GM18868 (cell line): Measurements from ENCODE around the gene MMP7.

Experiments used
- ATAC-seq: cut with Tn5 transposase; IDR thresholded peaks from one replicate; pipeline ENCODE4 v1.9.1; 2021; ENCODE audit warnings: mild to moderate bottlenecking, moderate library complexity; ENCODE audit not compliant: unreplicated experiment

Gene MMP7

DNA sequence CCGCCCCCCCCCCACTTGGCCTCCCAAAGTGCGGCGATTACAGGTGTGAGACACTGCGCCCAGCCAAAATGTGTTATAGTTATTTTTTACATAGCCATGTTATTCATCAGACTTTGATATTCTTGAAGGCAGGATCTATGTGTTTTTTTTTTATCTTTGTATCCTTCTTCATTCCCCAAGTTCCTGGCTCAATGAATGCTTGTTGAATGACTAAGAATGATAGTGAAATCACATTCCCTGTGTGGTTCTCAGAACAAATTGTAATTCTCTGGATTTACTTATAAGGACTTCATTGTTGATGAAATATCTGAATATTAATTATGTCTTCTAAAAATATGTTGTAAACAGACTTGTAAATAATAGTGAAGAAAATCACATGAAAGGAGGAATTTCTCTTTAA lies 33.5 kb downstream of the MMP7 start:
- ATAC-seq: no peak

- peak; percentile 88 for ATAC-seq
These were observed 35.1 kb downstream of the MMP7 start for GRCh38 chr11:102495161-102496042.

- ATAC-seq: no peak
These were observed 36.3 kb downstream of the MMP7 start for GRCh38 chr11:102494216-102494615.

DNA sequence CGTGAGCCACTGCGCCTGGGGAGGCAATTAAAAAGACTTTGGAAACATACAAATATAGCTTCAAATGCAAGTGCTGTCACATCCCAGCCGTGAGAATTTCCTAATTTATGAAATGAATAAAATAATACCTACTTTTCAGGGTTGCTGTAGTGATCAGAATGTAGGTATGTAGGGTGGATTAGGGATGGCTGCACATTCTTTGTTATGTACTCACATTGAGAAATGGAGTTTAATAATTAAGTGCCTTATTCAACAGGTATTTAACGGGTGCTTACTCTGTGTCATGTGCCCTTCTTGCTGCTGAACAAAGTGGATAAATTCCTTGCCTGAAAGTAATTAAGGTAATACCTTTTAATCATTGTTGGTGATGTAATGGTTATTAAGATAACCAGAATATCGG lies 37.0 kb downstream of the MMP7 start:
- ATAC-seq: no peak

- no peak for ATAC-seq
These were observed 38.6 kb downstream of the MMP7 start for GRCh38 chr11:102491969-102492368.

GRCh38 chr11:102489186-102490145 lies 41.1 kb downstream of the MMP7 start:
- no peak for ATAC-seq

DNA sequence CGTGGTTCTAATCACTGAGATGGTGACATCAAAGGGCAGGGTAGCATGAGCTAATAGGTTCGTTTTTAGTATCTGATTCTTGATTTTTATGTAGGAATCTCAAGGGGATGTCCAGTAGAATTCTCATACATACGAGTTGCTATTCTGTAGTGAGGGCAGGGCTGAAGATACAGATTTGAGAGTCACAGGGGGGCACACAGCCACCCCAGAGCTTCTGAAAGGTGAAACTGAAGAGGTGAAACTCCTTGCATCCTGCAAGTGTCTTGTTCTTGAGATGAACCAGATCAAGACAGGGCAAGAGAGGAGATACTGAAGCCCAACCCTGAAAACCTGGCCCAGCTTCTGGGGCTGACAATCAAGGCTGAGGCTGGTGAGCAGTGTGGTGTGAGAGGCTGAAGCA lies 42.3 kb downstream of the MMP7 start:
- peak; percentile 84 for ATAC-seq

DNA sequence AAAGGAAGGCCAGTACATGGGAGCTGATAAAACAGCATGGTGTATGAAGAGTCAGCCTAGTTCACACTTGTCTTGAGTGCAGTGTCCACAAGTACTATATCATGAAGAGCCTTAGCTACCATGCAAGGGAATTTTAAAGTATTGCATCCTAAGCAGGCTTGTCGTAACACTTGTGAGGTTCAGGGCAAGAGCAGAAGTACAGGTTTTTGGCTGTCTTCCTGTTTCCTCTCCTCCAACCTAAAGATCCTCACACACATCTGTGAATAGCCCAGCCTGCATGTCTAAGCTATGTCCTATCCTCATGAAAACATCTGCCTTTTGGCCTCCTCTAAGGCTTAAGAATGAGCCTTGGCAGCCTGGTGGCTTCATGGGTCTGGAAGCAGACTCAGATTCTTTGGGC lies 43.3 kb downstream of the MMP7 start:
- ATAC-seq: no peak

- ATAC-seq: no peak
These were observed 44.0 kb downstream of the MMP7 start for GRCh38 chr11:102486584-102486983.

- ATAC-seq: no peak
These were observed 45.3 kb downstream of the MMP7 start for GRCh38 chr11:102485095-102485722.

DNA sequence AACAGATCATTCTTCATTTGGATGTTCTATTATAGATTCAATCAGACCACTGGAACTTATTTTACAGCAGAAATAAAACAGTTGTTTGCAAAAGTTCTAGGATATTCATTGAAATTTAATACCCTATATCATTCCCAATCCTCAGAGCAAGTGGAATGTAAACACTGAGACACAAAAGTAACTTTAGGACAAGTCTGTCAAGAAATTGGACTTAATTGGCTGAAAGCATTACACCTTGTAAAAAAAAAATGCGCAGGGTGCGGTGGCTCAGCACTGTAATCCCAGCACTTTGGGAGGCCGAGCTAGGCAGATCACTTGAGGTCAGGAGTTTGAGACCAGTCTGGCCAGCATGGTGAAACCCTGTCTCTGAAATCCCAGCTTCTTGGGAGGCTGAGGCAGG lies 48.1 kb downstream of the MMP7 start:
- no peak for ATAC-seq

DNA sequence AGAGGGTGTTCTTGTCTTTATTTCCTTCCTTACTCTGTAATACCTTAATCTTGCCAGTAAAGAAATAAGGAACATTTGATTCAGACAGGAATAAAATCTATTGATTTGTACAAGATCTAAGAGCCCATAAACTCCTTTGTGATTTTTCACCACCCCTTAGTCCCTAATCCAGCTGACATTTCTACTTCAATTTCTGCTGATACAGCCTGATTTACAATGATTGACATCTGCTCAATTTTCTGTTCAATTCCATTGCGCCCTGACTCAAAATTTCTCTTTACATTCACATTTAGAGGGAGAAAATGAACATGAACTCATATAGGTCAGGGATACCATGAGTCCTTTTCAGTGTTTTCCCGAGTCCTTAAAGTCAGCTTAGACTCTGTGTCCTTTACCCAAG lies 50.8 kb downstream of the MMP7 start:
- no peak for ATAC-seq

- no peak for ATAC-seq
These were observed 51.8 kb downstream of the MMP7 start for GRCh38 chr11:102478673-102479299.

GRCh38 chr11:102476812-102477211 lies 53.7 kb downstream of the MMP7 start:
- peak; percentile 48 for ATAC-seq

GRCh38 chr11:102476069-102476468 lies 54.5 kb downstream of the MMP7 start:
- no peak for ATAC-seq

GRCh38 chr11:102473543-102473942 lies 57.0 kb downstream of the MMP7 start:
- no peak for ATAC-seq

- no peak for ATAC-seq
These were observed 58.4 kb downstream of the MMP7 start for GRCh38 chr11:102472127-102472526.

DNA sequence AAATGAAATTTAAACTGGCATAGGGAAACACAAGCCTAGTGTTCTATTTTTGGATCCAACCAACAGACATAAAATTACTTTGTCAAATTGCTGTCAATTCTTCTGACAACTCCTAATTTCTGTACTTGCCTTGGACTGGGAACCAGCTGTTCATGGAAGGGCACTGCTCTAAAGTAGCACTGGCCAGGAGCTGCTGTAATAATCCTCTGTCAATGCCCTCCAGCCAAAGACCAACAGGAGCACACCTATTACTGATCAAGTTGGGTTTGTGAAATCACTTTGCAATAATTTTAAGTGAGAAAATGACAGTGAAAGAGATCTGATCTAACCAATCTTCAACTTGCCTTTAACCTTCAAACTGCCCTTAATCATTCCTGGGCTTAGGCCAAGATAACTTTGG lies 59.1 kb downstream of the MMP7 start:
- no peak for ATAC-seq
